ENCODE measurements around the gene PRRT1B. TPM values are rescaled to one million over a fixed set of nuclear protein-coding genes. Genes with fewer than 3 reads are reported as not detected.

PRRT1B gene
- polyA plus RNA-seq, 2 of the 4 experiments (the other 2 are of a cell fraction): 0.79 to 0.80 TPM

DNA sequence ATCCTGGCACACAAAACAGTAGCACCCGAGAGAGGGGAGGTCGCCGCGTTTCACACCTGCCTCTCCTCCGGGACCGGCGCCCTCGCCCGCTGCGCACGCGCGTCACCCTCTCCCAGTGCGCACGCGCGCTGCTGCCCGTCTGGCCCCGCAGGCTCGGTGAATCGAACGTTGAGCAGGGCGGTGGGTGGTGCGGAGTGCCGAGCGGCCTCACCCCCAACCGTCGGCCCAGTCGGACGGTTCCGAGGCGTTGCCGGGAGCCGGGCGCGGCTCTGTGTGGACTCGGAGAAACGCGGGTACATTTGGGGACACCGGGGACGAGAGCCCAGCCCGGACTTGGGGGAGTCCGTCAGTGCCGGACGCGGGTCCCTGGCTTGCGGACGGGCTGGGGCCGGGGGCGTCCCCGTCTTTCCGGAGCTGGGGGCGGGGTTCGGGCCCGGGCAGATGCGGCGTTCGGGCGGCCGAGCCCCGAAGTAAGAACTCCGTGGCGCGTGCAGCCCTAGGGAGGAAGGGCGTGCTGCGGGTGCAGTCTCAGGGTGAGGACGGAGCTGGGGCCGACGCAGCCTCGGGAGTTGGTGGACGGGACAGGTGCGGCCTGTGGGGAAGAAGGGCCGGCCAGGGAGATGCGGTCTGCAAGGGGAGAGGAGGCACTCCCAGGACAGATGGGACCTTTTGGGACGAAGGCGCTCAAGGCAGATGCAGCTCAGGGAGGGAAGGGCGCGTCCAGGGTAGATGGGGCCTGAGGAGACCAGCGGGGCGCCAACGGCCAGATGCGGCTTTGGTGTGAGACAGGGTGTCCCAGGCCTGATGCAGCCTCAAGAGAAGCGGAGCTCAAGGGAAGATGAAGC is 42.3 kb upstream of the PRRT1B start, which contains the start of gene POMT1 (continued):
- TF ChIP-seq, protein P1, sequence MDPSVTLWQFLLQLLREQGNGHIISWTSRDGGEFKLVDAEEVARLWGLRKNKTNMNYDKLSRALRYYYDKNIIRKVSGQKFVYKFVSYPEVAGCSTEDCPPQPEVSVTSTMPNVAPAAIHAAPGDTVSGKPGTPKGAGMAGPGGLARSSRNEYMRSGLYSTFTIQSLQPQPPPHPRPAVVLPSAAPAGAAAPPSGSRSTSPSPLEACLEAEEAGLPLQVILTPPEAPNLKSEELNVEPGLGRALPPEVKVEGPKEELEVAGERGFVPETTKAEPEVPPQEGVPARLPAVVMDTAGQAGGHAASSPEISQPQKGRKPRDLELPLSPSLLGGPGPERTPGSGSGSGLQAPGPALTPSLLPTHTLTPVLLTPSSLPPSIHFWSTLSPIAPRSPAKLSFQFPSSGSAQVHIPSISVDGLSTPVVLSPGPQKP (IDR thresholded peaks at IDR 0.05; ENCODE audit: low read depth, low read length): no peak
- TF ChIP-seq, protein P2, sequence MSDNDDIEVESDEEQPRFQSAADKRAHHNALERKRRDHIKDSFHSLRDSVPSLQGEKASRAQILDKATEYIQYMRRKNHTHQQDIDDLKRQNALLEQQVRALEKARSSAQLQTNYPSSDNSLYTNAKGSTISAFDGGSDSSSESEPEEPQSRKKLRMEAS (IDR thresholded peaks at IDR 0.05): peak; percentile 73
- TF ChIP-seq FOSB (CRISPR knock-in tag; IDR thresholded peaks at IDR 0.05): no peak
- TF ChIP-seq RARB (CRISPR knock-in tag; IDR thresholded peaks at IDR 0.05): no peak
- TF ChIP-seq RCOR1 (IDR thresholded peaks at IDR 0.05; ENCODE audit: low read depth, low read length): no peak
- TF ChIP-seq, protein P3, sequence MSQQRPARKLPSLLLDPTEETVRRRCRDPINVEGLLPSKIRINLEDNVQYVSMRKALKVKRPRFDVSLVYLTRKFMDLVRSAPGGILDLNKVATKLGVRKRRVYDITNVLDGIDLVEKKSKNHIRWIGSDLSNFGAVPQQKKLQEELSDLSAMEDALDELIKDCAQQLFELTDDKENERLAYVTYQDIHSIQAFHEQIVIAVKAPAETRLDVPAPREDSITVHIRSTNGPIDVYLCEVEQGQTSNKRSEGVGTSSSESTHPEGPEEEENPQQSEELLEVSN (IDR thresholded peaks at IDR 0.05; ENCODE audit: borderline replicate concordance, low read depth): peak; percentile 84
- no peak for TF ChIP-seq MAFK (IDR thresholded peaks at IDR 0.05; ENCODE audit: partially characterized antibody)
- no peak for TF ChIP-seq NR3C1 (IDR thresholded peaks at IDR 0.05)
- TF ChIP-seq HOXB13 (CRISPR knock-in tag; IDR thresholded peaks at IDR 0.05; ENCODE audit: low read depth): no peak
- TF ChIP-seq EHMT2 (IDR thresholded peaks at IDR 0.05; ENCODE audit: low read depth): no peak

DNA sequence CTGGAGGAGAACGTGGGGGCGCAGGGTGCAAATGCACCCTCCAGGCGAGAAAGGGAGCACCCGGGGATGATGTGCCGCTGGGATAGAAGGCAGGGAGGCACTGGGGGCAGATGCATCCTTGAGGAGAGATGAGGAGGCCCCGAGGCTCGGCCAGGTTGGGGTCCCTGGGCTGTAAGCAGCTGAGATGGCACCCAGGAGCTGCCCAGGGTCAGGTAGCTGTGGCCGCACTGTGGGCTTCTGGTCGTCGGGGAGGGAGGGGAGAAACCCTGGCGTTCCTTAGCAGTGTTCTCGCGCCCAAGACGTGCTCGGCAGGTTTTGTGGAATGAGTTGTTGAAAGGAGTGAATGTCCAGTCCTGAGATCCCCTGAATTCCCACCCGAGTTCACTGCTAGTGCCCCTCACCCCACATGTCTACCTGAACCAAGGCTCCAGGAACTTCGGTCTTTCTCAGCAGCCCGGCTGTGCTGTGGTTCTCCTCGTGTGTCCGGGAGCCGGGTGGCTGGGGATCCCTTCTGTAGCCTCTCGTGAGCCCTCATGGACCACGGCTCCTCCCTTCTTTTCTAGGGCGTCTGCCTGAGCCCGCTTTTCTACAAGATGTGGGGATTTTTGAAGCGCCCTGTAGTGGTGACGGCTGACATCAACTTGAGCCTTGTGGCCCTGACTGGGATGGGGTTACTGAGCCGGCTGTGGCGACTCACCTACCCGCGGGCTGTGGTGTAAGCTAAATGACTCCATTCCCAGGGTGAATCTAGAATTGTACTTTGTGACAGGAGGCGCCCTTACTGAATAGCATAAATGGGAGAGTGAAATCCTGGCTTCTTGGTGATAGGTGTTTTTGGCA is 41.5 kb upstream of the PRRT1B start:
- Histone ChIP-seq H3K27ac (peak overlapping the region; percentile 81 to 94; a peak in 5 of 6 replicates), H3K4me3 (peak overlapping the region; percentile 68), H3K9me3 (no peaks in the 10 kb centered on the region), H3K4me1 (peaks cover 10% of the 10 kb centered on the region; the same call in 2 of the 3 replicates), H3K4me2 (peak overlapping the region; percentile 81)
- CTCF ChIA-PET: interaction anchor here (0.6 to 2.0 kb wide), 8 partner anchors 14 to 245 kb away, joined by 3 to 7 read pairs (median 5); partner anchors contain the start of gene RAPGEF1
- 57% methylated on average over 30 of the region's 32 CpGs for WGBS (ENCODE audit: missing lambda C conversion rate)
- ATAC-seq (peak; percentile 16 to 29), FAIRE-seq (no peak), DNase-seq (ENCODE audit: low read depth in 1 of 2, low spot score in 1 of 2) (peak; percentile 18 to 31)
- POLR2A ChIA-PET: no interaction called here
- TF ChIP-seq EHF (CRISPR knock-in tag; IDR thresholded peaks at IDR 0.05) (no peak), ZSCAN20 (CRISPR knock-in tag; IDR thresholded peaks at IDR 0.05) (no peak), PHF8 (IDR thresholded peaks at IDR 0.05; ENCODE audit: borderline replicate concordance, low read depth) (no peak), POLR2AphosphoS2 (conservative IDR thresholded peaks at IDR 0.05; ENCODE audit: low read length) (no peak), RFX5 (IDR thresholded peaks at IDR 0.05) (no peak), HOXB13 (CRISPR knock-in tag; IDR thresholded peaks at IDR 0.05; ENCODE audit: low read depth) (no peak), RARB (CRISPR knock-in tag; IDR thresholded peaks at IDR 0.05) (no peak), CEBPB (IDR thresholded peaks at IDR 0.05) (no peak), CBX2 (IDR thresholded peaks at IDR 0.05; ENCODE audit: borderline replicate concordance, low read depth) (no peak), TFCP2L1 (CRISPR knock-in tag; IDR thresholded peaks at IDR 0.05) (no peak)
- TF ChIP-seq, protein P4, sequence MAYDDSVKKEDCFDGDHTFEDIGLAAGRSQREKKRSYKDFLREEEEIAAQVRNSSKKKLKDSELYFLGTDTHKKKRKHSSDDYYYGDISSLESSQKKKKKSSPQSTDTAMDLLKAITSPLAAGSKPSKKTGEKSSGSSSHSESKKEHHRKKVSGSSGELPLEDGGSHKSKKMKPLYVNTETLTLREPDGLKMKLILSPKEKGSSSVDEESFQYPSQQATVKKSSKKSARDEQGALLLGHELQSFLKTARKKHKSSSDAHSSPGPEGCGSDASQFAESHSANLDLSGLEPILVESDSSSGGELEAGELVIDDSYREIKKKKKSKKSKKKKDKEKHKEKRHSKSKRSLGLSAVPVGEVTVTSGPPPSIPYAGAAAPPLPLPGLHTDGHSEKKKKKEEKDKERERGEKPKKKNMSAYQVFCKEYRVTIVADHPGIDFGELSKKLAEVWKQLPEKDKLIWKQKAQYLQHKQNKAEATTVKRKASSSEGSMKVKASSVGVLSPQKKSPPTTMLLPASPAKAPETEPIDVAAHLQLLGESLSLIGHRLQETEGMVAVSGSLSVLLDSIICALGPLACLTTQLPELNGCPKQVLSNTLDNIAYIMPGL (CRISPR knock-in tag; IDR thresholded peaks at IDR 0.05; ENCODE audit: borderline replicate concordance): no peak
- TF ChIP-seq, protein P3 (IDR thresholded peaks at IDR 0.05; ENCODE audit: borderline replicate concordance, low read depth): no peak
- TF ChIP-seq, protein P5, sequence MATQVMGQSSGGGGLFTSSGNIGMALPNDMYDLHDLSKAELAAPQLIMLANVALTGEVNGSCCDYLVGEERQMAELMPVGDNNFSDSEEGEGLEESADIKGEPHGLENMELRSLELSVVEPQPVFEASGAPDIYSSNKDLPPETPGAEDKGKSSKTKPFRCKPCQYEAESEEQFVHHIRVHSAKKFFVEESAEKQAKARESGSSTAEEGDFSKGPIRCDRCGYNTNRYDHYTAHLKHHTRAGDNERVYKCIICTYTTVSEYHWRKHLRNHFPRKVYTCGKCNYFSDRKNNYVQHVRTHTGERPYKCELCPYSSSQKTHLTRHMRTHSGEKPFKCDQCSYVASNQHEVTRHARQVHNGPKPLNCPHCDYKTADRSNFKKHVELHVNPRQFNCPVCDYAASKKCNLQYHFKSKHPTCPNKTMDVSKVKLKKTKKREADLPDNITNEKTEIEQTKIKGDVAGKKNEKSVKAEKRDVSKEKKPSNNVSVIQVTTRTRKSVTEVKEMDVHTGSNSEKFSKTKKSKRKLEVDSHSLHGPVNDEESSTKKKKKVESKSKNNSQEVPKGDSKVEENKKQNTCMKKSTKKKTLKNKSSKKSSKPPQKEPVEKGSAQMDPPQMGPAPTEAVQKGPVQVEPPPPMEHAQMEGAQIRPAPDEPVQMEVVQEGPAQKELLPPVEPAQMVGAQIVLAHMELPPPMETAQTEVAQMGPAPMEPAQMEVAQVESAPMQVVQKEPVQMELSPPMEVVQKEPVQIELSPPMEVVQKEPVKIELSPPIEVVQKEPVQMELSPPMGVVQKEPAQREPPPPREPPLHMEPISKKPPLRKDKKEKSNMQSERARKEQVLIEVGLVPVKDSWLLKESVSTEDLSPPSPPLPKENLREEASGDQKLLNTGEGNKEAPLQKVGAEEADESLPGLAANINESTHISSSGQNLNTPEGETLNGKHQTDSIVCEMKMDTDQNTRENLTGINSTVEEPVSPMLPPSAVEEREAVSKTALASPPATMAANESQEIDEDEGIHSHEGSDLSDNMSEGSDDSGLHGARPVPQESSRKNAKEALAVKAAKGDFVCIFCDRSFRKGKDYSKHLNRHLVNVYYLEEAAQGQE (IDR thresholded peaks at IDR 0.05): no peak
- TF ChIP-seq, protein P6, sequence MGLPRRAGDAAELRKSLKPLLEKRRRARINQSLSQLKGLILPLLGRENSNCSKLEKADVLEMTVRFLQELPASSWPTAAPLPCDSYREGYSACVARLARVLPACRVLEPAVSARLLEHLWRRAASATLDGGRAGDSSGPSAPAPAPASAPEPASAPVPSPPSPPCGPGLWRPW (IDR thresholded peaks at IDR 0.05): no peak
